ENCODE measurements around the gene APOH. TPM values are rescaled to one million over a fixed set of nuclear protein-coding genes. Genes with fewer than 3 reads are reported as not detected.

APOH gene
- total RNA-seq, 4 donors from 2014 or later = not detected

GRCh38 chr17:66271512-66271911 lies 42.3 kb upstream of the APOH start:
- TF ChIP-seq CTCF (IDR thresholded peaks at IDR 0.05) = no peak
- DNase-seq (ENCODE audit: low spot score) (no peak), ATAC-seq (ENCODE audit: low FRiP score) (no peak)

GRCh38 chr17:66270106-66270505 lies 40.9 kb upstream of the APOH start:
- TF ChIP-seq CTCF (IDR thresholded peaks at IDR 0.05) = no peak
- ATAC-seq (ENCODE audit: low FRiP score) = no peak

GRCh38 chr17:66268247-66268927 lies 39.2 kb upstream of the APOH start:
- peak; percentile 52 for ATAC-seq (ENCODE audit: low FRiP score)
- no peak for DNase-seq (ENCODE audit: low spot score)
- no peak for TF ChIP-seq CTCF (IDR thresholded peaks at IDR 0.05)

More at GRCh38 chr17:66270106-66270505, 40.9 kb upstream of the APOH start:
- DNase-seq (ENCODE audit: low spot score) = no peak

GRCh38 chr17:66264696-66265095 lies 35.5 kb upstream of the APOH start:
- ATAC-seq (ENCODE audit: low FRiP score) = no peak
- TF ChIP-seq CTCF (IDR thresholded peaks at IDR 0.05) = no peak
- no peak for DNase-seq (ENCODE audit: low spot score)

GRCh38 chr17:66262767-66263166 lies 33.6 kb upstream of the APOH start:
- DNase-seq (ENCODE audit: low spot score) (no peak), ATAC-seq (ENCODE audit: low FRiP score) (no peak)
- TF ChIP-seq CTCF (IDR thresholded peaks at IDR 0.05) = no peak

GRCh38 chr17:66260688-66261087 lies 31.5 kb upstream of the APOH start:
- DNase-seq (ENCODE audit: low spot score) (no peak), ATAC-seq (ENCODE audit: low FRiP score) (no peak)
- no peak for TF ChIP-seq CTCF (IDR thresholded peaks at IDR 0.05)

GRCh38 chr17:66260275-66260674 lies 31.1 kb upstream of the APOH start:
- no peak for TF ChIP-seq CTCF (IDR thresholded peaks at IDR 0.05)
- no peak for DNase-seq (ENCODE audit: low spot score)
- no peak for ATAC-seq (ENCODE audit: low FRiP score)

All from omental fat pad (tissue), 4 donors.